Loucy (cell line): ENCODE data around the gene HRK.

Experiments
- H2AFZ ChIP-seq: fragments of 200-600 bp; sonication (generic); 2 replicates; pipeline ENCODE4 v1.6.0; 2016; ENCODE audit warnings: antibody characterized with exemption, mild to moderate bottlenecking, low read length, moderate library complexity
- H3F3A ChIP-seq: fragments of 200-600 bp; 2 replicates; pipeline ENCODE4 v1.6.0; 2016; ENCODE audit warnings: antibody characterized with exemption, low read depth, mild to moderate bottlenecking
- H3K27me3 ChIP-seq: fragments of 200-600 bp; sonication (generic); 2 replicates; pipeline ENCODE4 v1.6.1; 2014; ENCODE audit warnings: low read length, mild to moderate bottlenecking; ENCODE audit not compliant: insufficient read depth, poor library complexity, severe bottlenecking
- H3K36me3 ChIP-seq: fragments of 200-600 bp; sonication (generic); 2 replicates; pipeline ENCODE4 v1.6.1; 2016; ENCODE audit warnings: low read length; ENCODE audit not compliant: insufficient read depth
- H3K4me1 ChIP-seq: fragments of 200-600 bp; sonication (generic); 2 replicates; pipeline ENCODE4 v1.5.1; 2014; ENCODE audit warnings: low read length, mild to moderate bottlenecking; ENCODE audit not compliant: insufficient read depth, poor library complexity, severe bottlenecking
- H3K4me2 ChIP-seq: fragments of 200-600 bp; sonication (generic); 2 replicates; pipeline ENCODE4 v1.6.0; 2014; ENCODE audit warnings: antibody characterized with exemption, low read length, low read depth, mild to moderate bottlenecking; ENCODE audit not compliant: poor library complexity, severe bottlenecking
- H3K4me3 ChIP-seq: fragments of 200-600 bp; sonication (generic); 2 replicates; pipeline ENCODE4 v1.5.1; 2014; ENCODE audit warnings: low read length, mild to moderate bottlenecking, mixed read lengths; ENCODE audit not compliant: poor library complexity, severe bottlenecking
- H3K79me2 ChIP-seq: fragments of 200-600 bp; sonication (generic); 2 replicates; pipeline ENCODE4 v1.6.1; 2014; ENCODE audit warnings: low read length; ENCODE audit not compliant: insufficient read depth
- H3K9ac ChIP-seq: fragments of 200-600 bp; sonication (generic); 2 replicates; pipeline ENCODE4 v1.6.0; 2014; ENCODE audit warnings: mild to moderate bottlenecking, low read depth, low read length, moderate library complexity; ENCODE audit not compliant: poor library complexity, severe bottlenecking
- H3K9me2 ChIP-seq: fragments of 200-600 bp; sonication (generic); replicated peaks from 2 replicates; pipeline ENCODE4 v1.6.1; 2016; ENCODE audit warnings: low read depth, low read length, mixed read lengths
- H3K9me3 ChIP-seq: fragments of 200-600 bp; sonication (generic); 2 replicates; pipeline ENCODE4 v1.6.1; 2014; ENCODE audit warnings: mild to moderate bottlenecking, antibody characterized with exemption, low read length, low read depth; ENCODE audit not compliant: insufficient read depth
- H4K20me1 ChIP-seq: fragments of 200-600 bp; sonication (generic); 2 replicates; pipeline ENCODE4 v1.6.0; 2014; ENCODE audit warnings: antibody characterized with exemption, low read length, mild to moderate bottlenecking; ENCODE audit not compliant: insufficient read depth, poor library complexity, severe bottlenecking
- CTCF ChIP-seq: fragments of 200-600 bp; sonication (generic); conservative IDR thresholded peaks from 2 replicates; pipeline ENCODE4 v1.5.1; 2014; ENCODE audit warnings: mild to moderate bottlenecking, antibody characterized with exemption, low read length
- EZH2phosphoT487 ChIP-seq: fragments of 200-600 bp; IDR thresholded peaks from 2 replicates; pipeline ENCODE4 v1.6.1; 2018; ENCODE audit warnings: antibody characterized with exemption, mild to moderate bottlenecking, moderate library complexity, borderline replicate concordance

HRK gene

DNA sequence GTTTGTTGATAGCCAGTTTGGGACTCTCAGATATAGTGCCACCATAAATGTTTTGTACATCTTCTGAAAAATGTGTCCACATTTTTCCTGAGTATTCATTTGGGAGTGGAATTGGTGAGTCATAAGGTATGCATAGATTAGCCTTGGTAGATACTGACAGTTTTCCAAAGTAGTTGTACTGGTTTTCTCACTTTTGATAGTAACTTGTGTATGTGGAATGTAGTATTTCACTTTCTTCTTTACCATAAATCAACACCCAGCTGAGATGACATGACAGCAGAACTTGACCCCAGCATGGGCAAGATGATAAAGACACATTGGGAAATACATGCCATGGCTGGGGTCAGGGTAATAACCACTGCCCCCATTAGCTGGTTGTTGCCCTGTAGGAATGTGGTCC lies 34.9 kb upstream of the HRK start:
- H3K9ac ChIP-seq = no peak overlapping the region
- H3K9me2 ChIP-seq = no peaks in the 10 kb centered on the region
- peaks cover 12% of the 10 kb centered on the region for H3K79me2 ChIP-seq
- H2AFZ ChIP-seq = no peak overlapping the region
- H3K27me3 ChIP-seq = peaks cover 4% of the 10 kb centered on the region
- H3K4me3 ChIP-seq = no peak overlapping the region
- peak overlapping the region; percentile 39 for H3K4me2 ChIP-seq
- H3F3A ChIP-seq = peaks cover 2% of the 10 kb centered on the region; the same call in 1 of the 2 replicates
- no peaks in the 10 kb centered on the region for H3K36me3 ChIP-seq
- TF ChIP-seq EZH2phosphoT487 (no peak), CTCF (no peak)
- peaks cover 56% of the 10 kb centered on the region for H4K20me1 ChIP-seq
- H3K9me3 ChIP-seq = no peaks in the 10 kb centered on the region
- peaks cover 12% of the 10 kb centered on the region for H3K4me1 ChIP-seq

- H3K9ac ChIP-seq = no peak overlapping the region
- no peaks in the 10 kb centered on the region for H3K36me3 ChIP-seq
- H3K79me2 ChIP-seq = peaks cover 18% of the 10 kb centered on the region
- no peak overlapping the region for H3K4me2 ChIP-seq
- no peak overlapping the region for H2AFZ ChIP-seq
- no peaks in the 10 kb centered on the region for H3K27me3 ChIP-seq
- H3K9me2 ChIP-seq = no peaks in the 10 kb centered on the region
- H4K20me1 ChIP-seq = peaks cover 49% of the 10 kb centered on the region
- peaks cover 6% of the 10 kb centered on the region for H3K4me1 ChIP-seq
- peaks cover 2% of the 10 kb centered on the region; the same call in 1 of the 2 replicates for H3F3A ChIP-seq
- H3K4me3 ChIP-seq = no peak overlapping the region
- TF ChIP-seq CTCF (no peak), EZH2phosphoT487 (no peak)
- no peaks in the 10 kb centered on the region for H3K9me3 ChIP-seq
Observed at GRCh38 chr12:116915326-116915725, 34.1 kb upstream of the HRK start.

DNA sequence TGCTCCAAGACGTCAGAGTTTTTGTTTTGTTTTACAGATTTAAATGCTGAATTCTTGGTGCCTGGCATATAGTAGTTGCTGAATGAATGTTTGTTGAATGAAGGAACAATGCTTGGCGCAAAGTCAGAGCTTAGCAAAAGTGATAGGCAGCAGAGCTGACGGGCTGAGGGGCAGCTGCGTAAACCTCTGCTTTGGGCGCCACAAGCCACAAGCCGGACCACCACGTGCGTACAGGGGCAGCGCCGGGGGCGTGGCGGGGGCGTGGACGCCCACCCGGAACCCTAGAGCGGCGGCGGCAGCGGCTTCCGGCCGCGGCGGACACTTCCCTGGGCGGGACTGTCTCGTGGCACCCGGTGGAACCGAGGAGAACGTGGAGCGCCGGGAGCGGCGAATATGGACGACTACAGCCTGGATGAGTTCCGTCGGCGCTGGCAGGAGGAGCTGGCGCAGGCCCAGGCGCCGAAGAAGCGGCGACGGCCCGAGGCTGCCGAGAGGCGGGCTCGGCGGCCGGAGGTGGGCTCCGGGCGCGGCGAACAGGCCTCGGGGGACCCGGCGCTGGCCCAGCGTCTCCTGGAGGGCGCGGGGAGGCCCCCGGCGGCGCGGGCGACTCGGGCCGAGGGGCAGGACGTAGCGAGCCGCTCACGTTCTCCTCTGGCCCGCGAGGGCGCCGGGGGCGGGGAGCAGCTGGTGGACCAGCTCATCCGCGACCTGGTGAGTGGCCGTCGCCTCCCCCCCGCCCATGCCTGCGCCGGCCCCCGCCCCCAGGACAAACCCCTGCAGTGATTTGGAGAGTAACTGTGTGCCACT lies 29.6 kb upstream of the HRK start, which contains the start of gene FBXW8:
Gene FBXW8 (plus strand): TSS at position 306 of the 807 bp plus-strand sequence. CDS start 88 bp downstream, at position 394.
- no peaks in the 10 kb centered on the region for H3K9me2 ChIP-seq
- no peaks in the 10 kb centered on the region for H3K9me3 ChIP-seq
- H3K4me3 ChIP-seq = peak within 1 kb of the TSS; percentile 84
- H3K4me2 ChIP-seq = peak within 1 kb of the TSS; percentile 89
- peak within 1 kb of the TSS; percentile 91 for H2AFZ ChIP-seq
- TF ChIP-seq EZH2phosphoT487 (no peak), CTCF (no peak)
- peak within 1 kb of the TSS; percentile 69 for H3K9ac ChIP-seq
- H4K20me1 ChIP-seq = peaks cover 23% of the 10 kb centered on the region
- H3K79me2 ChIP-seq = peaks cover 18% of the 10 kb centered on the region
- no peaks in the 10 kb centered on the region for H3K4me1 ChIP-seq
- H3F3A ChIP-seq = peaks cover 2% of the 10 kb centered on the region; the same call in 1 of the 2 replicates
- H3K27me3 ChIP-seq = no peaks in the 10 kb centered on the region
- H3K36me3 ChIP-seq = no peaks in the 10 kb centered on the region
